NOMO-1 (cell line): ENCODE measurements around the gene SH2D3A.
A peak's percentile ranks its signal among the peaks of the same experiment; 100 is the strongest.

Experiments used
- DNase-seq, 2 experiments: peaks; one replicate each; lab custom pipeline; 2025; ENCODE audit not compliant: unreplicated experiment in 2 of 2; lab: John Stamatoyannopoulos, UW

Gene SH2D3A

DNA sequence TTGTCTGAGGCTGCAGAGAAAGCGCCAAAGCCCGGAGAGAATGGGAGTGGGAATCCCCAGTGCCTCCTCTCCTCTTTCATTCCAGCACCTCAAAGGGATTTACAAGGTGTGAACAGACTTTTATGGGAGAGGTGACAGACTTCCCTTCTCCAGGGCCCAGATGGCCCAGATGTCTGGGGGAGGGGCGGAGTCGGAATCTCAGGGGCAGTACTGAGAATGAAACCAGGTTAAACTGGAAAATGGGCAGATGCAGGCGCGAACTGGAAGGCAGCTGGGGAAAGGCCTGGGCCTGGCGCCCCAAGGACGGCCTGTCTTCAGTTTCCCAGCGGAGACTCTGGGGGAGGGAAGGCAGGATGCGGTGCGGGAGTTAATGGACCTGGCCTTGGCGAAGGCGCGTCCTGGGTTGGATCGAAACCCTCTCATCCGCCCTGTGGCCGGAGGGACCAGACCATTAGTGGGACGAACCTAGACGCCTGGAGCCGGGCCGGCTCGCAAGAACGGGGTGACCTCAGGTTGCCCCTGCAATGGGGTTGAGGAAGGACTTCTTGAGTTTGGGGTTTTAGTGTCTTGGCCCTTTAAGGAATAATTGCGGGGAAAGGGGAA lies 28.3 kb downstream of the SH2D3A start:
- DNase-seq: no peak

DNA sequence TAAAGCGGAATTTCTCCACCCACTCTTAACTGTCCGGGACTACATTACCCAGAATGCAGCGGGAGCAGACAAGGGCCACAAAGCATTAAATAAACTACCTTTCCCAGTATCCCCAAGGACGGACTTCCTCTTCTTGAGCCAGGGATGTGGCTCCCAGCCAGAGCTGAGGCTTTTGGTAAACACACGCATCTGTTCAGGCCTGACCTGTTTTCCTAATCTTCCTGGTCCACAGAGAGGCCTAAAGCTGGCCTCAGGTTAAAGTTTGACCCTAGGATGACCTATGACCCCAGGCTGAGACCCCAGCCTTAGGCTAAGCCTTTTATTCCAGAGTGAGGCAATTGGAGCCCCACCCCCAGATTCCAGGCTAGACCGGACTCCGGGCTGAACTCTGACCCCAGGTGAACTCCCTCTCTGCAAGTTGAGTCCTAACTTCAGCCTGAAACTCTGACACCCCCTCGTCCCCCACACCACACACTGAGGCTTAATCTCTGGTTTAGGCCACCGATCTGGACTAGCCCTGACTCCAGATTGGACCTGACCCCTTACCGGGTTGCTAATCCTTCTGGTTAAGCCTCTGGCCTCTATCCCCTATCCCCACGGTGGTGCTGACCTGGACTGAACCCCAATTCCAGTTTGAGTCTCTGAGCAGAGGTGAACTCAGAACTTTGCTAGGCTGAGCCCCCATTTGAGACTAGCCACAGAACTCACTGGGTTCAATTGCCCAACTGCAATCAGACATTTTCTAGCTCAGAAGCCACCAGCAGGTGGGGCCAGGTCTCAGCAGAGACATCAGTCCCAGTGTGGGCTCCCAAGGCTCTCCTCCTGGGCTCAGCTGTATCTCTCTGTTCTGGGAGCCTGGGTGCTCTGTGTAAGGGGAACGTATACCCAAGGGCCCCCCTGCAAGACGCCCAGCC lies 29.1 kb downstream of the SH2D3A start:
- DNase-seq: peak; percentile 83 to 88

DNA sequence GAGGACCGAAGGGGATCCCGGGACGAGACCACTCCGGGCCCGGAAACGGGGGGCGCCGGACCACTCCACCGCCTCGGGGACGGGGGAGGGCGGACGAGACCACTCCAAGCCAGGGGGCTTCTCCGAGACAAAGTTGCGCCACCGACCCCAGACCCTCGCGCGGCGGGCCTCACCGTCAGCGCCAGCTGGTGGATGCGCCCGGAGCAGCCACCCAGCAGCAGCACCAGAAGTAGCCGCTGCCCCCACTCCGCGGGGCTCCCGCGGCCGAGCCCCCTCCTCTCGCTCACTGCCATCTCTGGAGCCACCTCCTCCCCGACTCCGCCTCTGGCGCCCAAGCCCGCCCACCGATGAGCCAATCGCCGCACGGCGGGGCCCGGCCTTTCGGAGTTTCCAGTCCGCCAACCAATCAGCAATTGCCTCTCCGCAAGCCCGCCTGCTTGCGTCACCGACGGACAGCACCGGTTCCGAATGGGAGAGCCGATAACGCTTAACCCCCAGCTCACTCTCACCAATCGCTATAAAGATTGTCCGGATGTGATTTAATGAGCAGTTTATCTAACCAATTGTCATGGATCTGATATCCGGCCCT lies 29.9 kb downstream of the SH2D3A start, which contains the start of gene GPR108:
Gene GPR108, minus strand, starts transcription at position 297 of the 589 bp plus-strand sequence. Its CDS starts 4 bp downstream, at position 293.
- DNase-seq: peak; percentile 100

DNA sequence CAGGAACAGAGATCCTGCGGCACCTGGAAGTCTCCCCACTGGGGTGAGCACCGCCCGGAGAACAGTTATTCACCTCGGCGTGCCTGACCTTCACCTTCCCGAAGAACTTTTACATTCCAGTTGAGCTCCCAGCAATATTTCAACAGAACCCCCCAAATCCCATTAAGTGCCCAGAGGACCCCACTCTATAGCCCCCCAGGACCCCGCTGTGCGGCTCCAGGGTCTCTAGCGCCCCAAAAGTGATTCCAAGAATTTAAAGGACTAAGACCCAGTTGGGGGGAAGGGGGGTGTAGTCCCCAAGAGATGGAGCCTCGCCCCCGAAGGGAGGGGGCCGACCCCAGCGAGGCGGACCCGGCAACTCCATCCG lies 30.3 kb downstream of the SH2D3A start:
- no peak for DNase-seq

DNA sequence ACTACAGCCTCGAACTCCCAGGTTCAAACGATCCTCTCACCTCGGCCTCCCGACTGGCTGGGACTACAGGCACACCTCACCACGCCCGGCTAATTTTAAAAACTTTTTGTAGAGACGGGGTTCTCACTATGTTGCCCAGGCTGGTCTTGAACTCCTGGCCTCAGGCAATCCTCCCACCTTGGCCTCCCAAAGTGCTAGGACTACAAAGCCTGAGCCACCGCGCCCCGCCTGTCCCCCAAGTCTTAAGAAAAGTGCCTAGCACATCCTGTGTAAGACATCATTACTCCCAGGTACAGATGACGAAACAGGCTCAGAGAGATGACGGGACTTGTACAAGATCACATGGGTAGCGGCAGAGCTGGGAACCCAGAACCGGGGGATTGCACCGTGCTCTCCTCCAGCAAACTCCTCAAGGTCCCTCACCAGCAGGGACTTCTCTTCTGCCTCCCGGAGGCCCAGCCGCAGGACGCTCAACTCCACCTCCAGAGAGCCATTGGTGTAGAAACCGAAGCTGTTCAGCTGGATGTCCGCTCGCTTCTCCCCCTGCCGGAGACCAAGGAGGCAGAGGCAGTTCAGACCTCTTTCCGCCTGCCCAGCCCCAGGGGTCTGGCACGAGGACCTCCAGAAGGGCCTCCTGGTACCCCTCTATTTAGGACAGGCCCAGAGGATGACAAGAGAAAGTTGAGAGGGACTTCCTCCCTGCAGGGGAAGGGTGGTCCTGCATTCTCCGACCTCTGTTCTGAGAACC lies 30.9 kb downstream of the SH2D3A start:
- peak; percentile 89 to 91 for DNase-seq

DNA sequence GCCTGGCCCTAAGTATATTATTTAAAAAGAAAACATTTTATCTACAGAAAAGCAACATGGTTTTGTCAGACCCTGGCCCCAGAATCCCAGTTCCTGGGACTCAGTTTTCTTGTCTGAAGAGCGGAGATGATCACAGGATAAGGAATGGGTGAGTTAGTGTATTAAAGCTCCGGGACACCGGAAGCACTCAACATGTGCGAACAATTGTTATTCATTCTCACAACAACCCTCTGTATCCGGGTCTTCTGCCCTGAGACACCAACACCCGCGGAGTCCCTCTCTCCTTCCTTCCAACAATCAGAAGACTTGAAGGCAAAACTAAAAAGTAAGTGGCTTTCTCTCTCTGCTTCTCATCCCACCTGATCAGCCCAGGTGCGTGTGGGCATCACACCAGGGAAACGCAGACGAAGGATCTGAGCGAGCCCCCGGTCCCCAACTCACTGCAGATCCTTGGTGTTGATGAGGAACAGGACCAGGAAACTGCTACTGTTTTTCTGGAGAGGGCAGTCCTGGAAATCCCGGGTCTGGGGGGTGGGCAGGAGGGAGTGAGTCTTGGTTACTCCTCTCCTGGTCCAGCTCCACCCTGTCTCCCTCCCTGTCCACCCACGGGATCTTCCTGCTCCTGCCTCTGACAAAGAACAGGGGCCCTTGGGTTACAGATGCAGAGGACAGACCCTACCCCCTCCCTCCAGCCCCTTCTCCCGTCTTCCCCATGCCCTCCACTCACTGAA lies 31.9 kb downstream of the SH2D3A start:
- DNase-seq: no peak

DNA sequence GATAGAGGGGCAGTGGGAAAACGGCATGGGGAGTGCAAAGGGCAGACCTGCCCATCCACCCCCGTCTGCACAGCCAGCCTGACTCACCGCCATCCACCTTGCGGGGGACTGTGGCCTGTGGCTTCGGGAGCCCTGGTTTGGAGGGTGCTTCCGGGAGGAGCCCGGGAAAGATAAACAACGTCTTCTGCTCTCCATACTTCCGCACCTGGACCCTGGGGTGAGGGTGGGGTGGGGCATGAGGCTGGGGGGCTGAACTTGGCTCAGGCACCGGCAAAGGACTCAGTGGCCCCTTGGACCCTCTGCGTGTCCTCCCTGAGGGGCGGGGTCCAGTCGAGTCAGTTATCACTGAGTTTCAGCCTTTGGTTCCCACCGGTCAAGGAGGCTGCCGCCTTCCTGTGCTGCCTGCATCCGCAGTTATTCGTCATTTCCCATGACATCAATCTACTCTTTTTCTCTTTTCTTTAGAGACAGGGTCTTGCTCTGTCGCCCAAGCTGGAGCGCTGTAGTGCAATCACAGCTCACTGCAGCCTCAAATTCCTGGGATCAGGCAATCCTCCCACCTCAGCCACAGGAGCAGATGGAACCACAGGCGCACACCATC lies 33.0 kb downstream of the SH2D3A start:
- DNase-seq: no peak

DNA sequence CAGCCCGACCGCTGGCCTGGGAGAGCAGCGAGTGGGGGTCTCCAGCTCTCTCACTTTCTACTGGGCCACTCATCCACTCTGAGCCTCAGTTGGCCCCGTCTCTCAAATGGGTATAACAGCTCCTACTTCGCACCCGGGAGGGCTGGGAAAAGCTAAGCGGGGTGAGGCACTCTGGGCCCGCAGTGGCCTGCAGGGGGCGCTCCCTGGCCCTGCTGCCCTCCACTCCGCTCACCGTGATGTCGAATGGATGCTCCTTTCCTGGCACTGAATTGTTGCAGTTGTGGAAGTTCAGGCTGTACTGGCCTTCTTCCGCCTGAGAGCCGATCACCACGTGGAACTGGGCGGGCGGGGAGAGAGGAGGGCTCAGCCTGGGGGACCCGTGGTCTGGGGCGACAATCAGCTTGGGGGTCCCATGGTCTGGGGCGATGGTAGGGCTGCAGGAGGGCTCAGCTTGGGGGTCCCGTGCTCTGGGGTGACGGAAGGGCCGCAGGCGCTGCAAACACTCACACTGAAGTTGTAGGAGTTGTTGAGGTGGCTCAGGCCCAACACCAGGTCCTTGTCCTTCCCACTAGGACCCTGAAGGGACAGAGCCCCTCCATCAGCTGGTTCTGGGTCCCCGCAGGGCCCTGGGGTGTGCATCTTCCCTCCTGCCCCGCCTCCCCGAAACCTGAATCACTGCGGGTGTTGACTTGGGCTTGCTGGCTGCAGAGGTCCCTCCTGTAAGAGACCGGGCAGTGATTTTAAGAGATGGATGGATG lies 33.7 kb downstream of the SH2D3A start:
- no peak for DNase-seq

DNA sequence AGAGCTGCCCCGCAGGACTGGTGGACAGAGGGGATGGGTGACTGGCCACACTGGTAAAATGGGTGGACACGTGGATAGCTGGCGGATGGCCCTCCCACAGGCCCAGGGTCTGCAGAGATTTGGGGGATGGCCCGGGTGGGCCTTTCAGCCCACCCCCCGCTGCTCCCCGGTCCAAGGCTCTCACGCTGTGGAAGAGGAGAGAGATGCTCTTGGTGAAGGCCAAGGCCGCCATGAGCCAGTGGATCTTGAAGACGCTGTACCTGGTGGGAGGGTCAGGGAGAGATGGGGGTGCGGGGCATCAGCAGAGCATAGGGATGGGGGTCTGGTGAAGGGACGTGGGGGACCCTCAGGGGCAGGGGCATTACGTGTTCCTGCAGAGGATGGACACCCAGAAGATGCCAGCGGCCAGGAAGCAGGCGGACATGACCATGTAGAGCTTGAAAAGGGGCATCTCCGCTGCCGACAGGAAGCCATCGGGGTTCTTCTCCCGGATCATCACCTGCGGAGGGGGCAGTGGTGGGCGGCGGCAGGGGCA lies 34.4 kb downstream of the SH2D3A start:
- no peak for DNase-seq

DNA sequence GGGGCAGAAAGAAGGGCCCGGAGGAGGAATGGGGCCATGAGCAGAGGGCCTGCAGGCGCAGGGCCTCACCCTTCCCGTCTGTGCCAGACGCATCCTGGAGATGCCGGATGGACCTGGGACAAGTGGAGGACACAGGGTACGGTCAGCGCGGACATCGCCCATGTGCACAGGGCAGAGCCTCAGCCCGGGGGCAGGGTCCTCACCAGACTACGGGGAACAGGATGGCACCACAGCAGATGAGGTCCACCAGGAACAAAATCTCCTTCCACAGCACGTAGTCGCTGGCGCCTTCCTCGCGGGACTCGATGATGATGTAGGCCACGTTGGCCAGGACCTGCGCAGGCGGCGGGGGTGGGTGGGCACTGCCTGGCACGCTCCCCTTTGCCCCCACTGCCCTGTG lies 35.4 kb downstream of the SH2D3A start:
- DNase-seq: no peak

DNA sequence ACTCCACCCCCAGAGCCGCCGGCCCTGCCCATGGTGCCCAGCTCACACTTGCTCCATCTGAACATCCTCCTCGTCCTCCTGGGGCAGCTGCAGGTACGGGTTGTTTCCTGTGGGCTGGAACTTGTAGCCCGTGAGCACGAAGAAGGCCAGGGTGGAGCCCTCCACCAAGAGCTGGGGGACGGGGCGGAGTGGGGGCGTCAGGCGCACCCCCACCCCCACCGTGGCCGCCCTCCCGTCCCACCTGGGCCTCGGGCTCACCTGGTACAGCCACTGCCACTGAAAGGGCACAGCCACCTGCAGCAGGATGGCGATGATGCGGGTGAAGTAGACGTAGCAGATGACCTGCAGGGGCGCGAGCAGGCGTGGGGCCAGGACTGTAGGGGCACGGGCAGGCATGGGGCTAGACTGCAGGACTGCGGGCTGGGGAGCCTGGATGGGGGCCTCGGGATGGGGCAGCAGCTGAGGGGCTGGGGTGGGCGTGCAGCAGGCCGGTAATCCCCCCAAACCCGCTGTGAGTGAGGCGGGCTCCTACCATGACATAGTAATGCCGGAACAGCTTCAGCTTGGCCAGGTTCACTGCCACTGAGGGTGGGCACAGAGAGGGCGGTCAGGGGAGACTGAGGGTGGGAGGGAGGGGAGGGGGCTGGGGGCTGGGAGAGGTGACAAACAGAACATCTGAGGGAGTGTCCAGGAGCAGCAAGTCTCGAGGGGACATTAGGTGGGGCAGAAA lies 36.1 kb downstream of the SH2D3A start:
- no peak for DNase-seq

DNA sequence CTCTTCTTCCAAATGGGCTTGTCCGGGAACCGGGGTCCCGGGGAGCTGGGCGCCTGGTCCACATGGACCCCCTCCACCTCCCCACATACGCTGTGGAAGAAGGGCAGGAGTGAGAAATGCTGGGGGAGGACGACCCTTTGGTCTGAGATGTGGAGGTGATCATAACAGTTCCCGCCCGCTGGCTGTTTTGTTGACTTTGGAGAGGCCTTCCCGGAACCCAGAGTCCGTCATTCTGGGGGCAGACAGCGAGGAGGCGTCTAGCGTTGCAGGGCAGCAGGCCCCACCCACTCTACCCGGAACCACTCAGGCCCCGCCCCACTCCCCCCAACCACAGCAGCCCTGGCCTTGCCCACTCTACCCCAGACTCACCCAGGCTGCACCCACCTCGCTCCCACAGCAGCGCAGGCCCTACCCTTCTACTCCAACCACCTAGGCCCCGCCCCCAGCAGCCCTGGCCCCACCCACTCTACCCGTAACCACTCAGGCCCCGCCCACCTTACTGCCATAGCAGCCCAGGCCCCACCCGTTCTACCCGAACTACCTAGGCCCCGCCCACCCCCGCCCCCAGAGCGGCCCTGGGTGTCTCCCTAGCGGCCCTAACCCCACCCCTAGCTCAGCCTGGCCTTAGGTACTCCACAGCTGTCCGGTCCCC lies 37.0 kb downstream of the SH2D3A start:
- DNase-seq: peak in 1 of 2 experiments; percentile 40

DNA sequence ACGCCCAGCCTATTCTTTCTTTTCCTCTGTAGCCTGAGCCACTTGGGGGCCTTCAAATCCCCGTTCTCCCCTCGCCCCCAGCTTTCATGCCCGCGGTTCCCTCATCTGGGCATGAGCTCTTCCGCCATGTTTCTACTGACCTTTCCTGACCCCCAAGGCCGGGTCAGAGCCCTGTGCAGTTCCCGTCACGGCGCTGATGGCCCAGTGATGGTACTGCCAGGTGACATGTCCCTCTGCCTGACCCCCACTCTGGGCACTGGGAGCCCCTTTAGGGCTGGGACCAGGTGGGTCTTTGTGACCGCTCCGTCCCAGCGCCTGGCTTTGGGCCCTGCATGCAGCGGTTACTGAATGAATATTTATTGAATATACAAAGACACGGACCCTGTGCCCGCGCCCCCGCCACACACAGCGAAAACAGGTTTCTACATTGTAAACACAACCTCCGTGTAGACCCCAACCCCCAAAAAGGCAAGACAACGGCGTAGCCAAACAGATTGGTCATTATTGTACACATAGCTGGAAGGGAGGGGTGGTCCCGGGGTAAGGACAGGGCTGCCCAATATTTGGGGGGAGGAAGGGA lies 37.6 kb downstream of the SH2D3A start:
- DNase-seq: no peak

DNA sequence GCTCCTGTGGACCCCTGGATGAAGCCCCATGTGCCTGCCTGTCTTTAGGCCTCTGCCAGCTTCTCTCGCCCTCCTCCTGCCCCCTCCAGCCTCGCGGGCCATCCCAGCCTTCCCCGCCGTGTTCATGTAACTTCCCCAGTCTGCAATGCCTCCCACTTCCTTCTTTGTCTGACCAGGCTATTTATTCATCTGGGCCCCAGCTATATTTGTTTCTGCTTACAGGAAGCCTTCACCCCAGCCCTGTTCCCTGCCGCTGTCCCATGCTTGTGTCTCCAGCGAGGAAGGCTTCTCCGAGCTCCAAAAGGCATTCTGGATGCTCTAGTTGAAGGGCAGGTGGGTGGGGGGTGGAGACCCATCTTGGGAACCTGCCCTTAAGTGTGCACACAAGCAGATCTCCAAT lies 38.9 kb downstream of the SH2D3A start:
- peak; percentile 75 to 88 for DNase-seq

DNA sequence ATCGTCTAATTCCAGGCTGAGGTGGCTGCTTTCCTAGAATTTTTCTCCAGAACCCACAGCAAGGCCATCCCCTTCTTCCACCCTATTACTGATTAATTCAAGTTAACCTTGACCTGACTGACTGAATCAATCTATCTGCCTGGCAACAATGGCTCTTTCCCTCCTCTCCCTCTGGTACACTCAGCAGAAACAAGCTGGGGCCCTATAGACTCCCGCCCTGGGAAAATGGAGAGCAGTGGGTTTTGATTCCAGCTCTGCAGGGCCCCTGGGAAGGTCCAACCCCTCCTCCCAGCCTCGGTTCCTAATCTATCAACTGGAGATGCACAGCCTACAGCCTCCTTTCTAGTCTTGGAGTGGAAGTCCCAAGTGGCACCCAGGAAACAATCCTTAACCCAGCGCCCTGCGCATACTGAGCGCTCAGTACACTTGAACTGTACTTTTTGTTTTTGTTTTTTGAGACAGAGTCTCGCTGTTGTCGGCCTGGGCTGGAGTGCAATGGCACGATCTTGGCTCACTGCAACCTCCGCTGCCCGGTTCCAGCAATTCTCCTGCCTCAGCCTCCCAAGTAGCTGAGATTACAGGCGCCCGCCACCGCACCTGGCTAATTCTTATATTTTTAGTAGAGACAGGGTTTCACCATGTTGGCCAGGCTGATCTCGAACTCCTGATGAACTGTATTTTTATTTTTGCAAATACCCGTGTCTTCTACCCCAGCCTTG lies 41.6 kb downstream of the SH2D3A start:
- DNase-seq: no peak

DNA sequence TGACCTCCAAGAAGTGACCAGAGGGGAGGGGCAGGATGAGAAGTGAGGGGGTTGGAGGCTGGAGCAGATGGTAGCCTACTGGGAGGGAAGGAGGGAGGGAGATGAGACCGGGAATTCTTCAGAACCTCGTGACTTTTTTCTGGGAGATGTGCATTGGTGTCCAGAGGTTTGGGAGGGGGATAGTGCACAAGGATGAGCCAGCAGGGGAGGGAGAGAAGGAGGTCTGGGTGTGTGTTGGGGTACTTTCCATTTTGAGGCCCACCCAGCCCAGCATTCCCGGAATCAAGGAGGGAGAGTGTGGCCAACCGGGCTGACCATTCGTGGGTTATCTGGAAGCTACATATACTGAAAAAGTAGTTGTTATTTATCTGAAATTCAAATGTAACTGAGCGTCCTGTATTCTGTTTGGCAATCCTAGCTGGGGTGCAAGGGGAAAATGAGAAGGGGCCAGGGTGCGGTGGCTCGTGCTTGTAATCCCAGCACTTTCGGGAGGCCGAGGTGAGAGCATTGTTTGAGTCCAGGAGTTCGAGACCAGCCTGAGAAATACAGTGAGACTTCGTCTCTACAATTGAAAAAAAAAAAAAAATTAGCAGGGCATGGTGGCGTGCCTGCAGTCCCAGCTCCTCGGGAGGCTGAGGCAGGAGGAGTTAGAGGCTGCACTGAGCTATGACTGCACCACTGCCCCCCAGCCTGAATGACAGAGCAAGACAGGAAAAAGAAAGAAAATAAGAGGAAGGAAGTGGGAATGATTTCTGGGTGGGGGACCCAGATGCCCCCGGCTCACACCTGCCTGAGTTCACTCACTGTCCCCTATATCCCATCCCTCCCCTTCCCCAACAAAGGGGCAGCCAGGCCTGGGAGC lies 42.4 kb downstream of the SH2D3A start:
- DNase-seq: no peak
